GM19328 (cell line): ENCODE data around the gene COX17.

Experiments used
- ATAC-seq: cut with Tn5 transposase; IDR thresholded peaks from one replicate; pipeline ENCODE4 v1.9.1; 2021; ENCODE audit warnings: mild to moderate bottlenecking, moderate library complexity; ENCODE audit not compliant: unreplicated experiment

Gene COX17

GRCh38 chr3:119647171-119647570, 30.0 kb downstream of the COX17 start:
- no peak for ATAC-seq

DNA sequence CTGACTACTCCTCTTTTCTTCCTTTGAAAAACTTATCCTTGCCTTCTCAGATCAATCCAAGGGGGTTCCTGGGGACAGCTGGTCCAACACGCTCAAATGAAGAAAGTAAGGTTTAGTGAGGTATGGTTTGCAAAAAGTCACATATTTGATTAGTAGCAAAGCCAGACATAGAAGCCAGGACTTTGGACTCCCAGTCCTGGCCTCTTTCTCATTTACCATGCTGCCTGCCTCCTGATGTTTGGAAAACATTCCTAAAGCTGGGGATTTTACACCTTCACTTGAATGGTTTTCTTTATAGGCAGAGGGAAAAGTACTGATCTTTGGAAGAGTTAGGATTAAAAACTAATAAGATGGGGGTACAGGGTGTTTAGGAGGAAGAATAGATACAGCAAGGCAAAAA, 31.4 kb downstream of the COX17 start:
- no peak for ATAC-seq

DNA sequence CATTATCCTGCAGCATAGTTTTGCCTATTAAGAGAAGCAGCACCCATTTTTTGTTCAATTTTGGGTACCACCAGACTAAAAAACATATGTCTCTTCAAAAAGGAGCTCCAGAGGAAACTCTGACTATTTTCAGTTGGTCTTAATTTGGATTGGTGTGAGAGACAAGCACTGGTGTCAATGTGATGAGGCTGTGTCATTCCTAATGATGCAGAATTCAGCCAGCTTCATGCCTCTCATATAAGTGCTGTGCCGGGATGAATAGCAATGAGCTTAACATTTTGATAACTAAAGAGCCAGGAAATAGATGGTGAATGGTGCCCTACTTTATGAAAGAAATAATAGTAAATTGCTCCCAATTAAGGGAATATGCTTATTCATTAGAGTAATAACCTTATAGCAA, 32.7 kb downstream of the COX17 start:
- ATAC-seq, result no peak

- ATAC-seq, result no peak
These were observed 33.7 kb downstream of the COX17 start for GRCh38 chr3:119643528-119643927.

DNA sequence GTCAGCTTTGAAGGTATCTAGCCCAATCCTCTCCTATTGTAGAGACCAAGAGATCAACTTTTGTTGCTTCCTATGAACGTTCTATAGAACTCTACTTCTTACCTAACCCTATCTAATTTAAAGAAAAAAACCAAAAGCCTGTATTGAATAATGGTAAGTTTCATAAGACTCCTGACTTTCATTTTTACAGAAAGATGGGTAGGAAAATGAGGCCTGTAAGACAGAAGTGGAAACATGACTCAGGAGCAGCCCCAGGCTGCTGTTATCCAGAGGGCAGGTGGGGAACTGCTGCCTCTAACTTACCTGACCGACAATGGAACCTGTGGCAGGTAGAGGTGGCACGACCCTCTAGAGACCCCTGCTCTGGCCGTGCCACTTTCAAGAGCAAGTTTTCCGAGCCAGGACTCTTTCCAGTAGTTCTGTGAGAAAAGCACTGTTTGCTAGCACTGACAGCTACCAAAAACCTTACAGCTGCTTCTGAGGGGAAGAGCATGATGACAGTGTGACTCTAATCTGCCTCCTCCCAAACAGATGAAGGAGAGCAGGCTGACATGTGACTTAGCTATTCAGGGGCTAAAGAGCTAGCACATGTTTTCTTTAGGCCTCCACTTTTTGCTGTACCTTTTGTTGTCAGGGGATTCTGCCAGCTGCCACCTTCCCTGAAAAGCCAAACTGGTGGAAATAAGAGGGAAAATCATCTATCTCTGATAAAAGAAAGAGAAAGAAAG, 34.3 kb downstream of the COX17 start:
- no peak for ATAC-seq

- ATAC-seq, result no peak
These were observed 35.8 kb downstream of the COX17 start for GRCh38 chr3:119641416-119641815.

DNA sequence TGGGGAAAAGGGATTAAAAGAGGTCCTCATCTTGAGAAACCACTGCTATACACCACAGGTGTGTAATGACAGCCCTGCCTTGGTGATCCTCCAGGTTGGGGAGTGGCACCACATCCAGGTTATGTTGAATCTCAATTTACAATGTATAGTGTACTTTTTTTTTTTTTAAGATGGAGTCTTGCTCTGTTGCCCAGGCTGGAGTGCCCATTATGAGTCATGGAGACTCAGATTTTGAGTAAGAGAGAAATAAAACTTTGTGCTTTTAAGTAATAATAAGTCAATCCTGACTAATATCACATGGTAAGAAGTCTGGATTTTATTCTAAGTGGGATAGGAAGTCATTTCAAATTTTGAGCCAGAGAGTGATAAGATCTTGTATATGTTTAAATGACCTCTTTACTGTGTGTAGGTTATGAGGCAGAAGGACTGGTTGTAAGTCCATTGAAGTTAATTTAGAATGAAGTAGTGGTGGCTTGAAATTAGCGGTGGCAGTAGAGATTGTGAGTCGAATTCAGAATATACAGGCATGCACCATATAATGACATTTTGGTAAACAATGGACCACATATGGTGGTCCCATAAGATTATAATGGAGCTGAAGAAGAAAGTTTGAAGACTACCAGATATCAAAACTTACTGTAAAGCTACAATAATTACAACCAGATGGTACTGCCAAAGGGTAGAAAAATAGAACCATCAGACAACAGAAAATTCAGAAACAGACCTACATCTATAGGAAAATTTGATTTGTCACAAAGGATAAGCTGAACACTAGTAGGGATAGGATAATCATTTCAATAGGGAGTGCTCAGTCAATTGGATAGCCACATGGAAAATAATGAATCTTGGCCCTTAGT, 37.5 kb downstream of the COX17 start:
- no peak for ATAC-seq

GRCh38 chr3:119637679-119638477, 39.3 kb downstream of the COX17 start:
- ATAC-seq, result peak; percentile 37

DNA sequence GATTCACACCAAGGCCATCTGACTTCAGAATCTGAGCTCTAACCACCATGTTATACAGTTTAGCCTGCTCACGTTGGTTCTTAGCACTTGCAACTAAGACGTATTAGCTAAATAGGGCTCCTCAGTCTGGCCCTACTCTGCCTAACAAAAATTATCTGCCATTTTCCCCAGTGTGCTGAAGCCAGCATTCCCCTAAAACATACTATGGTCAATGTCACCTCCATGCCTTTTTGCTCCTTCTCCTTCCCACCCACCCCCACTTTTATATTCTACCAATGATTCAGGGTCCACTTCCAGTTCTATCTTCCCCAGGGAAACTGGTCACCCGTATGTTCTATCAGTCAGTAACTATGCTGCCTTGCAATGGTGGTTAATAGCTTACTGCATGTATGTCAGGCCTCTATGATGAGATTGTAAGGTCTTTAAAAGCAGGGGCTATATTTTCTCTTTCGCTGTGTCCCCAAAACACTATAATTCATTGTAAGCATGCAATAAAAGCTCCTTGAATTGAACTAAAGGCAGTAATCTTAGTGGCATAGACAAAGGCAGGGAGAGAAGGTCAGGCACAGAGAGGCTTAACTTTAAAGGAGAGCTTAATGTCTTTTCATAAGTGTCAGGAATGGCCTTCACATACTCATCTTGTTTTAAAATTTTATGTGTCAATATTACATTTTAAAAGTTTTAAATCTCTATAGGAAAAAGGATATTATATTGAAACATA, 40.2 kb downstream of the COX17 start:
- no peak for ATAC-seq

DNA sequence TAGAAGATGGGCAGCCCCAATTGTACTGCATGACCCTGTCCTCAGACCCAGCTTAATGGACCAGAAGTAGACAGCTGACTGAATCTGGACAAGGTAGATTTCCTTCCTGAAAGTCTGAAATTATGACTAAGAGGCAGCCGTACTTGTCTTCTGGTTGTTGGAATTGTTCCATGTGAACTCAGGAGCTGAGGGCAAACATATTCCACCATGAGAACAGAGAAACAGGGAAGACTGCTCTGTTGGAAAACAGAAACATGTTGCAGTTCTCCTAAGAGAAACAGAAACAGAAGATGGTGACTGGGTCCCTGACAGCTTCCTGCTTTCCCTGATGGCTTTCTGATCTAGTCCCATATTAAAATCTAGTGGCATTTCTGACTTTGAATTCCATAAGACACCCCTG, 41.0 kb downstream of the COX17 start:
- no peak for ATAC-seq

- ATAC-seq, result no peak
These were observed 41.5 kb downstream of the COX17 start for GRCh38 chr3:119635719-119636118.

- ATAC-seq, result no peak
These were observed 44.4 kb downstream of the COX17 start for GRCh38 chr3:119632829-119633228.

GRCh38 chr3:119632216-119632615, 45.0 kb downstream of the COX17 start:
- no peak for ATAC-seq

GRCh38 chr3:119631516-119631915, 45.7 kb downstream of the COX17 start:
- no peak for ATAC-seq

- ATAC-seq, result no peak
These were observed 46.3 kb downstream of the COX17 start for GRCh38 chr3:119630880-119631329.

DNA sequence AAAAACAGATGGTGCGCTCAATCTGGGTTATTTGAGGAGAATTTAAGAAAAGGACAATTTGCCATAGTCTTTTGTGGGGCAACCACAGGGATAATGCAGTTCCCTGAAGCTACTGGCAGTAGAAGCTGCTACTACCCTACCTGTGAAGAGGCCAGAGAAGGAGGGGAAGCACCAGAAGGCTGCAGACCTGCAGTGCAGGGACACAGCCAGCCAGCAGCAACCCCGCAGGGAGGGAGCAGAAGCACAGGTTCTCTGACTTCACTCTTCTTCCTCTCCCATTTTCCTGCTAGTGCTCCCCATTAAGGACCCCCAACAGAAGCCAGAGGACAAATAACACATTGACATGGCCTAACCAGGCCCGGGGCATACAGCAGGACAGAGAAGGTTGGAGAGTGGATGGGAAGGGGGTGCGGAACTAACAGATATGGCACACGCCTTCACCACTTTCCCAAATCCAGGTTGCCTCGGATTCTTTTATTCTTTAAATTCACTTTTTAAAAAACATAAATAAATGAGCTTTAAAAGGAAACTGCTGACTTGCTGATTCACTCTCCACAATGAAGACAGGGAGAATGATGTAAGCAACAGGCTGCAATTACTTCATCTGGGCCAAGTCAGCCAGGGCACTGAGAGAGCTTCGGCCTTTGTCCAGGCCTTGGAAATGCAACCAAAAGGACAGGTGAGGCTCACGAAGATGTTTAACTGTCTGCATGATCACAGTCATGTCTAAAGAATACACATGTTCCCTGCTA, 46.9 kb downstream of the COX17 start:
- ATAC-seq, result no peak

GRCh38 chr3:119628816-119629445, 48.3 kb downstream of the COX17 start:
- ATAC-seq, result no peak

DNA sequence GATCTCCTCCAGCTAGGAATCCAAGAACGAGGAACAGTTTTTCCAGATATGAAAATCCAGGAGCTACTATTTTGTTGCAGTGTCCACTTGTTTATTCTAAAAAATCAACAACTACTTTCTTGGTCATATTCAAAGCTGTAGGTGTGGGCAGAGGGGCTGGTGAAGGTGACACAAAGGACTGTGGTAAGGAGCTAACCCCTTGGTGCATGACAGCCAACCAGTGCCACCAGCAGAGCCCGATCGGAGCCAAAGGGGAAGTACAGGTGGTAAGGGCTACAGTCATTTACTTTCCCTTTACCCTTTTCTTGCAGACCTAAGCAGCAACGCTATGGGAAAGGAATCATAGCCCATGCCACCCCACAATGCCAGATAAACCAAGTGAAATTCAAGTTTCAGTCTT, 48.8 kb downstream of the COX17 start:
- ATAC-seq, result no peak

DNA sequence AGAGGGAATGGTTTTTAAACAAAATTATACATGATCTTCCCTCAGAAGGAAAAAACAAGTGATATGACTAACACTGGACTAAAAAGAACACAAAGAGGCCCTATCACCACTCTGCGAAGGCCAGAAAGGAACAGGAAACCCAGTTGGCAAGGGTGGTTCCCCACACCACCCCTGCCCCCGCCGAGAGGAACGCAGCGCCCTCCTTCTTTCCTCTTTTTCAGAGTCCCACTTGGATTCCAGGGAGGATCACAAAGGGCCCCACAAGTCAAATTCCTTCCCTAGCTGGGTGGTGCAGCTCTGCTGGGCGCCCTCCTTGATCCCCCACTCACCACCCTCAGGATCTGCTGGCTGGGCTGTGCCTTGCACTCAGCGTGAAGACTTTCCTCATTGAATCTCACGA, 49.7 kb downstream of the COX17 start:
- ATAC-seq, result no peak

- no peak for ATAC-seq
These were observed 51.0 kb downstream of the COX17 start for GRCh38 chr3:119626196-119626595.
